DMS53 treated with DMSO at 0.1 percent for 48 hours (cell line): ENCODE results near the gene CCDC69.
A peak's percentile ranks its signal among the peaks of the same experiment; 100 is the strongest.
"Not testable (repeated sequence)": the region's sequence is repeated elsewhere in the genome, so short reads cannot be mapped to it uniquely, and the experiment has no call there.

ENCODE experiments used
- DNase-seq: peaks from one replicate; lab custom pipeline; 2025; ENCODE audit not compliant: unreplicated experiment; lab: John Stamatoyannopoulos, UW

Gene CCDC69

GRCh38 chr5:151223447-151224264, at the start of gene CCDC69:
TSS of gene CCDC69 (minus strand) at chr5:151224092. CDS start at chr5:151223970, 122 bp downstream.
- DNase-seq = peak; percentile 76

- no peak for DNase-seq
Measured at GRCh38 chr5:151271336-151271735, 47.4 kb upstream of the CCDC69 start.

GRCh38 chr5:151270599-151270998, 46.7 kb upstream of the CCDC69 start:
- no peak for DNase-seq

GRCh38 chr5:151267491-151268260, 43.8 kb upstream of the CCDC69 start:
- DNase-seq = no peak

- DNase-seq = no peak
Measured at GRCh38 chr5:151264113-151264512, 40.2 kb upstream of the CCDC69 start.

- DNase-seq = no peak
Measured at GRCh38 chr5:151262532-151262931, 38.6 kb upstream of the CCDC69 start.

GRCh38 chr5:151259931-151260330, 36.0 kb upstream of the CCDC69 start:
- no peak for DNase-seq

GRCh38 chr5:151258816-151259215, 34.9 kb upstream of the CCDC69 start:
- DNase-seq = no peak

- no peak for DNase-seq
Measured at GRCh38 chr5:151258201-151258611, 34.3 kb upstream of the CCDC69 start.

GRCh38 chr5:151257731-151258181, 33.9 kb upstream of the CCDC69 start:
- DNase-seq = no peak

- DNase-seq = no peak
Measured at GRCh38 chr5:151255621-151256286, 31.9 kb upstream of the CCDC69 start.

GRCh38 chr5:151254990-151255389, 31.1 kb upstream of the CCDC69 start:
- not testable (repeated sequence) for DNase-seq

GRCh38 chr5:151254556-151254955, 30.7 kb upstream of the CCDC69 start:
- DNase-seq = no peak

GRCh38 chr5:151253605-151253950, 29.7 kb upstream of the CCDC69 start:
- no peak for DNase-seq

- peak; percentile 98 for DNase-seq
Measured at GRCh38 chr5:151252762-151253604, 29.1 kb upstream of the CCDC69 start, which contains the start of gene GM2A. TSS of gene GM2A (plus strand) at chr5:151253185. CDS start at chr5:151253217, 32 bp downstream.

GRCh38 chr5:151251621-151252020, 27.7 kb upstream of the CCDC69 start:
- DNase-seq = no peak

GRCh38 chr5:151251001-151251551, 27.2 kb upstream of the CCDC69 start:
- no peak for DNase-seq

- no peak for DNase-seq
Measured at GRCh38 chr5:151250346-151251000, 26.6 kb upstream of the CCDC69 start.

- no peak for DNase-seq
Measured at GRCh38 chr5:151249281-151249680, 25.4 kb upstream of the CCDC69 start.

- no peak for DNase-seq
Measured at GRCh38 chr5:151248651-151249050, 24.8 kb upstream of the CCDC69 start.
